SU-DHL-6 (cell line): ENCODE measurements around the gene ALK.

Experiments used
- H2AFZ ChIP-seq: fragments of 200-600 bp; sonication (generic); 2 replicates; pipeline ENCODE4 v1.6.1; 2014; ENCODE audit warnings: low read depth, mild to moderate bottlenecking, moderate library complexity, mixed read lengths, antibody characterized with exemption, low read length; ENCODE audit not compliant: severe bottlenecking
- H3F3A ChIP-seq: fragments of 200-600 bp; shearing (Covaris generic); 2 replicates; pipeline ENCODE4 v1.6.0; 2016; ENCODE audit warnings: antibody characterized with exemption, mild to moderate bottlenecking; ENCODE audit not compliant: insufficient read depth
- H3K27ac ChIP-seq: fragments of 200-600 bp; sonication (generic); 2 replicates; pipeline ENCODE4 v1.5.1; 2016; ENCODE audit warnings: low read depth, mild to moderate bottlenecking, low read length, moderate library complexity, mixed read lengths
- H3K27me3 ChIP-seq: fragments of 200-600 bp; sonication (generic), shearing (Covaris generic); 2 replicates; pipeline ENCODE4 v1.6.0; 2014; ENCODE audit warnings: mild to moderate bottlenecking, low read length
- H3K36me3 ChIP-seq: fragments of 200-600 bp; sonication (generic); 2 replicates; pipeline ENCODE4 v1.6.1; 2014; ENCODE audit warnings: mild to moderate bottlenecking, low read length, mixed read lengths
- H3K4me2 ChIP-seq: fragments of 300-600, 200-600 bp; shearing (Covaris generic), sonication (generic); 2 replicates; pipeline ENCODE4 v1.6.0; 2014; ENCODE audit warnings: low read length, low read depth, mild to moderate bottlenecking; ENCODE audit not compliant: poor library complexity, severe bottlenecking
- H3K4me3 ChIP-seq: fragments of 200-600 bp; sonication (generic); 2 replicates; pipeline ENCODE4 v1.5.1; 2014; ENCODE audit warnings: antibody characterized with exemption, low read length, mild to moderate bottlenecking, mixed read lengths; ENCODE audit not compliant: insufficient read depth, poor library complexity, severe bottlenecking
- H3K79me2 ChIP-seq: fragments of 200-600 bp; sonication (generic); 2 replicates; pipeline ENCODE4 v1.6.1; 2014; ENCODE audit warnings: mild to moderate bottlenecking, low read length, moderate library complexity; ENCODE audit not compliant: insufficient read depth
- H3K9ac ChIP-seq: fragments of 200-600 bp; sonication (generic); 2 replicates; pipeline ENCODE4 v1.7.0; 2014; ENCODE audit warnings: mild to moderate bottlenecking, low read length
- H3K9me2 ChIP-seq: fragments of 200-600 bp; sonication (generic); replicated peaks from 2 replicates; pipeline ENCODE4 v1.6.1; 2014; ENCODE audit warnings: low read length; ENCODE audit not compliant: insufficient read depth
- H3K9me3 ChIP-seq: fragments of 200-600 bp; sonication (generic); 2 replicates; pipeline ENCODE4 v1.6.1; 2014; ENCODE audit warnings: low read length, mixed read lengths; ENCODE audit not compliant: insufficient read depth
- H4K20me1 ChIP-seq: fragments of 200-600 bp; sonication (generic); 2 replicates; pipeline ENCODE4 v1.6.1; 2014; ENCODE audit warnings: low read depth, mild to moderate bottlenecking, antibody characterized with exemption, low read length, moderate library complexity, mixed read lengths
- EZH2phosphoT487 ChIP-seq: fragments of 200-600 bp; sonication (generic), shearing (Covaris generic); conservative IDR thresholded peaks from 2 replicates; pipeline ENCODE4 v1.6.1; 2018; ENCODE audit warnings: mild to moderate bottlenecking, antibody characterized with exemption, low read length, moderate library complexity, mixed read lengths
- TF ChIP-seq, protein P1 (sequence below): fragments of 200-600 bp; sonication (generic); IDR thresholded peaks from one replicate; pipeline ENCODE4 v1.5.1; 2017; ENCODE audit warnings: antibody characterized with exemption, mild to moderate bottlenecking, low read length, moderate library complexity; ENCODE audit not compliant: insufficient read depth, poor library complexity, severe bottlenecking

The ALK gene

DNA sequence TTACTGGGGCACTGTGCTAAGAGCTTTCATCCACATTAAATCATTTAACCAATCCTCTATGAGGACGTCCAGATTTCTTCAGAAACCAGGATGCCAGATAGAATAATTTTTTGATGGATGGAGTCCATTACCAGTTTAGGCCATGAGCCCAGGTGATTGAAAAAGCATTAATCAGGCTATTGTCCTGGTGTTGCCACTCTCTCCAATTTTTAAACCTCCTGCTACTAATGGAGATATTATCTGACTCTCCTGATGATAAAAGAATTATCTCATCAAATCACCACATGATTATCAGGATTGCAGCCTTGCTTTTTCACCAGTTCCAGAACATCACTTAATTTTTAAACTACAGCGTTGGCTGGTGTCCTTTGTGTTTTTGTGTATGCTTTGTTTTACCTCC is 404.0 kb downstream of the ALK start:
- Histone ChIP-seq H3K9me3 (no peaks in the 10 kb centered on the region), H3K9ac (no peak overlapping the region), H3K36me3 (no peaks in the 10 kb centered on the region), H3K4me2 (no peak overlapping the region), H3K9me2 (no peaks in the 10 kb centered on the region), H3K27me3 (no peaks in the 10 kb centered on the region), H3K27ac (no peak overlapping the region), H3K79me2 (no peaks in the 10 kb centered on the region), H3F3A (no peaks in the 10 kb centered on the region), H2AFZ (no peak overlapping the region), H3K4me3 (no peak overlapping the region), H4K20me1 (no peaks in the 10 kb centered on the region)
- no peak for TF ChIP-seq EZH2phosphoT487
- TF ChIP-seq, protein P1, sequence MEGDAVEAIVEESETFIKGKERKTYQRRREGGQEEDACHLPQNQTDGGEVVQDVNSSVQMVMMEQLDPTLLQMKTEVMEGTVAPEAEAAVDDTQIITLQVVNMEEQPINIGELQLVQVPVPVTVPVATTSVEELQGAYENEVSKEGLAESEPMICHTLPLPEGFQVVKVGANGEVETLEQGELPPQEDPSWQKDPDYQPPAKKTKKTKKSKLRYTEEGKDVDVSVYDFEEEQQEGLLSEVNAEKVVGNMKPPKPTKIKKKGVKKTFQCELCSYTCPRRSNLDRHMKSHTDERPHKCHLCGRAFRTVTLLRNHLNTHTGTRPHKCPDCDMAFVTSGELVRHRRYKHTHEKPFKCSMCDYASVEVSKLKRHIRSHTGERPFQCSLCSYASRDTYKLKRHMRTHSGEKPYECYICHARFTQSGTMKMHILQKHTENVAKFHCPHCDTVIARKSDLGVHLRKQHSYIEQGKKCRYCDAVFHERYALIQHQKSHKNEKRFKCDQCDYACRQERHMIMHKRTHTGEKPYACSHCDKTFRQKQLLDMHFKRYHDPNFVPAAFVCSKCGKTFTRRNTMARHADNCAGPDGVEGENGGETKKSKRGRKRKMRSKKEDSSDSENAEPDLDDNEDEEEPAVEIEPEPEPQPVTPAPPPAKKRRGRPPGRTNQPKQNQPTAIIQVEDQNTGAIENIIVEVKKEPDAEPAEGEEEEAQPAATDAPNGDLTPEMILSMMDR = no peak

DNA sequence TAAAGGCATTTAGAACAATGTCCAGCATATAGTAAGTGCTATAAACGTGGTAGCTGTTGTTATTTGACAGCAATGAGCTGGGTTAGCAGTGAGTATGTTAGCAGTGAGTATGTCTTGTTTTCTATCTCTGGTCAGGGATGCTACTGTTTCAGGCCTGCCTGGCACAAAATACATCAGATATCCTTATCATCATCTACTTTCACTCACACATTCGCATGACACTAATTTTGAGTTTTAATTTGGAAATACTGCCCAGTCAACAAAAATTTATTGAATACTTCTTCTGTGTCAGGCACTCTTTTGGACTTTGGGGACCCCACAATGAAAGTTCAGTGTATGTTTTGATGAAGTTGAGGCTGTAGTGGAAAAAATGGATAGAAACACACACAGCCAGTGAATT is 404.6 kb downstream of the ALK start:
- no peaks in the 10 kb centered on the region for H4K20me1 ChIP-seq
- TF ChIP-seq, protein P1 = no peak
- no peak for TF ChIP-seq EZH2phosphoT487
- H3K27ac ChIP-seq = no peak overlapping the region
- H3K4me2 ChIP-seq = no peak overlapping the region
- no peaks in the 10 kb centered on the region for H3K9me2 ChIP-seq
- H3K9ac ChIP-seq = no peak overlapping the region
- H3F3A ChIP-seq = no peaks in the 10 kb centered on the region
- H3K9me3 ChIP-seq = no peaks in the 10 kb centered on the region
- H3K36me3 ChIP-seq = no peaks in the 10 kb centered on the region
- no peak overlapping the region for H3K4me3 ChIP-seq
- no peaks in the 10 kb centered on the region for H3K79me2 ChIP-seq
- no peak overlapping the region for H2AFZ ChIP-seq
- H3K27me3 ChIP-seq = no peaks in the 10 kb centered on the region

DNA sequence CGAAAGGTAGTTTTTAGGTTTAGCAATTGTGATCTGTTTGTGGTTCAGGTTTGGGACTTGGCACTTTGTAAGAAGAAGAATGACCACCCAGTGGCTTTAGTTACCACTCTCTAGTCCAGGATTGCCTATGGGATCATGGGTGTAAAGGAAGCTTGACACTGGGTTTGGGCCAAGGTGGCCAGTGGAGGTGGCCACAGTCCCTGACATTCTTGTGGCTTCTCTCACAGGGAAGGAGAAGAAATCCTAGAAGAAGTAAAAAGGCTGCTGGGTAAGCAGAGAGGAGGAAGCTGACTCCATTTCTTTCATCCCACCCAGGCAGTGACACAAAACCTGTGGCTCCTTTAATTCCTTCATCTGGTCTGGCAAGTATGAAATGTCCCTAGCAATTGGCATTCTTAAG is 411.5 kb downstream of the ALK start:
- peaks cover 4% of the 10 kb centered on the region; the same call in 1 of the 2 replicates for H3K9me3 ChIP-seq
- H3K27me3 ChIP-seq = no peaks in the 10 kb centered on the region
- no peak overlapping the region for H3K27ac ChIP-seq
- no peaks in the 10 kb centered on the region for H3K9me2 ChIP-seq
- no peaks in the 10 kb centered on the region for H3F3A ChIP-seq
- no peaks in the 10 kb centered on the region for H3K36me3 ChIP-seq
- no peak overlapping the region for H2AFZ ChIP-seq
- H4K20me1 ChIP-seq = no peaks in the 10 kb centered on the region
- H3K9ac ChIP-seq = no peak overlapping the region
- no peak for TF ChIP-seq EZH2phosphoT487
- TF ChIP-seq, protein P1 = no peak
- H3K79me2 ChIP-seq = no peaks in the 10 kb centered on the region
- H3K4me3 ChIP-seq = no peak overlapping the region
- no peak overlapping the region for H3K4me2 ChIP-seq

DNA sequence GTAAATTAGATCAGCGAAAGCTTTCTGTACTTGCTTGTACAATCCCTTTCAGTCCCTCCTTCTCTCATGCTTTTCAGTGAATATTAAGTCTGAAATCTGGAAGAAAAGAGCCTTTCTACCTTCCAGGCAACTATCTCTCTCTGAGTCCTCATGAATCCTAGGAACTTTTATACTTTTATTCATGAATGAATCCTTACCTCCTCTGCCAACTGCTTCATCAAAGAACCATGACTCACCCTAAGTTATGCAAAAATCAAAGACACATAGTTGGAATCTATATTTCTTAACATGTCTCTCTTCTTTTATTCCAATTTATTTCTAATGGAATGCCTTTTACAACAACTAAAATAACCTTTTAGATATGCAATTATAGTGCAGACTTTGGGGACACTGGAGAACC is 412.0 kb downstream of the ALK start:
- TF ChIP-seq, protein P1 = no peak
- TF ChIP-seq EZH2phosphoT487 = no peak
- Histone ChIP-seq H3K9me3 (peaks cover 4% of the 10 kb centered on the region; the same call in 1 of the 2 replicates), H3K27me3 (no peaks in the 10 kb centered on the region), H3K9me2 (no peaks in the 10 kb centered on the region), H3K36me3 (no peaks in the 10 kb centered on the region), H3K79me2 (no peaks in the 10 kb centered on the region), H3K9ac (no peak overlapping the region), H3K4me3 (no peak overlapping the region), H3F3A (no peaks in the 10 kb centered on the region), H3K4me2 (no peak overlapping the region), H3K27ac (no peak overlapping the region), H2AFZ (no peak overlapping the region), H4K20me1 (no peaks in the 10 kb centered on the region)
